Measurements from ENCODE around the gene ZBTB20.

DNA sequence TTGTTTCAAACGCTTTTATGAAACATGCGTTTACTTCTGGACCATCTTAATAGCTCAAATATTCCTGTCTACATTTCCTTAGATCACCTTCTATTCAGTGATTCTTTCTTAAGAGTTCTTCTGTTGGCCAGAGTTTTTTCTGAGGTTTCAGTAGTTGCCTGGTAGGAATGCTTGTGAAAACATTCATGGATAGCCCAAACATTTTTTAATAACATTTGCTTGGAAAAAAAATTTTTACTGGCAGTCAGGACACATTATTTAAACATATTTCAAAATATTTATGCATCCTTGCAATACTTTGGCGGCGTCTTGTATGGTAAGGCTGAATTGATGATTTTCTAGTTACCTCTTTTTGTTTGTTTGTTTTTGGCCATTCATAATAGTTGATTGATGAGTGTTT is 47.4 kb upstream of the ZBTB20 start:
- TF ChIP-seq, protein P1, sequence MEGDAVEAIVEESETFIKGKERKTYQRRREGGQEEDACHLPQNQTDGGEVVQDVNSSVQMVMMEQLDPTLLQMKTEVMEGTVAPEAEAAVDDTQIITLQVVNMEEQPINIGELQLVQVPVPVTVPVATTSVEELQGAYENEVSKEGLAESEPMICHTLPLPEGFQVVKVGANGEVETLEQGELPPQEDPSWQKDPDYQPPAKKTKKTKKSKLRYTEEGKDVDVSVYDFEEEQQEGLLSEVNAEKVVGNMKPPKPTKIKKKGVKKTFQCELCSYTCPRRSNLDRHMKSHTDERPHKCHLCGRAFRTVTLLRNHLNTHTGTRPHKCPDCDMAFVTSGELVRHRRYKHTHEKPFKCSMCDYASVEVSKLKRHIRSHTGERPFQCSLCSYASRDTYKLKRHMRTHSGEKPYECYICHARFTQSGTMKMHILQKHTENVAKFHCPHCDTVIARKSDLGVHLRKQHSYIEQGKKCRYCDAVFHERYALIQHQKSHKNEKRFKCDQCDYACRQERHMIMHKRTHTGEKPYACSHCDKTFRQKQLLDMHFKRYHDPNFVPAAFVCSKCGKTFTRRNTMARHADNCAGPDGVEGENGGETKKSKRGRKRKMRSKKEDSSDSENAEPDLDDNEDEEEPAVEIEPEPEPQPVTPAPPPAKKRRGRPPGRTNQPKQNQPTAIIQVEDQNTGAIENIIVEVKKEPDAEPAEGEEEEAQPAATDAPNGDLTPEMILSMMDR (IDR thresholded peaks at IDR 0.05; ENCODE audit: low read depth, low read length), result no peak
- TF ChIP-seq EZH2phosphoT487 (IDR thresholded peaks at IDR 0.05; ENCODE audit: low read depth), result no peak

Measured in OCI-LY3 (cell line).